Transverse colon (tissue), 4 donors: ENCODE results near the gene RETREG3. TPM values are rescaled to one million over a fixed set of nuclear protein-coding genes. Genes with fewer than 3 reads are reported as not detected.
"Not testable (repeated sequence)": the region's sequence is repeated elsewhere in the genome, so short reads cannot be mapped to it uniquely, and the experiment has no call there.

Source experiments
- DNase-seq: peaks from one replicate; pipeline ENCODE4 v3.0.0-alpha.2; 2019
- H3K27ac ChIP-seq, 4 donors: fragments of 200-600 bp; sonication (generic); 2 replicates each; pipeline ENCODE4 v1.5.1; 2016 to 2018; ENCODE audit warnings: inconsistent platforms in 4 of 4
- H3K27me3 ChIP-seq: fragments of 200-600 bp; sonication (generic); 2 replicates; pipeline ENCODE4 v1.5.1; 2017; ENCODE audit warnings: inconsistent platforms
- H3K36me3 ChIP-seq, 4 donors: fragments of 200-600 bp; sonication (generic); 2 replicates each; pipeline ENCODE4 v1.5.1; 2017 to 2019; ENCODE audit warnings: inconsistent platforms in 4 of 4
- H3K4me1 ChIP-seq, 4 donors: fragments of 200-600 bp; sonication (generic); 2 replicates each; pipeline ENCODE4 v1.5.1; 2017 to 2020; ENCODE audit warnings: inconsistent platforms in 4 of 4
- H3K4me3 ChIP-seq, 4 donors: fragments of 200-600 bp; sonication (generic); 1 replicate in 1 of 4; 2 replicates in 3 of 4; pipeline versions ENCODE4 v1.5.1 to v1.6.1; 2017 to 2019; ENCODE audit warnings: inconsistent platforms in 4 of 4
- H3K9me3 ChIP-seq, 2 donors: fragments of 200-600 bp; sonication (generic); 2 replicates each; pipeline ENCODE4 v1.5.1; 2017 to 2019; ENCODE audit warnings: inconsistent platforms in 2 of 2
- EP300 ChIP-seq: sonication (generic); formaldehyde crosslinking; IDR thresholded peaks from one replicate; pipeline ENCODE4 v1.6.1; 2017; ENCODE audit warnings: antibody characterized with exemption, low read depth
- POLR2A ChIP-seq: fragments of 450-650 bp; IDR thresholded peaks from one replicate; pipeline ENCODE4 v1.6.1; 2016; ENCODE audit warnings: antibody characterized with exemption, mild to moderate bottlenecking, moderate library complexity
- POLR2AphosphoS5 ChIP-seq, 3 donors: sonication (generic); formaldehyde crosslinking; IDR thresholded peaks; one replicate each; pipeline ENCODE4 v1.6.1; 2016; ENCODE audit warnings: antibody characterized with exemption in 3 of 3
- WGBS, 2 donors: methylation state at CpG; one replicate each; pipeline ENCODE4 v1.1.5; 2018; ENCODE audit warnings: low coverage in 1 of 2; 5-methylcytosine and 5-hydroxymethylcytosine counted together
- in situ Hi-C, 4 donors: fragments of 200-750 bp; cut with MboI; loops; one replicate each; pipeline versions ENCODE4 v1.15.0 to v1.15.1; 2017; ENCODE audit warnings: low sequenced_read_pairs in 3 of 4, low pct_ligation_motif_present in 1 of 4, low pct_unique_long_range_greater_than_20kb in 1 of 4
- intact Hi-C: fragments of 100-400 bp; cut with DNase I; formaldehyde crosslinking; loops from one replicate; pipeline ENCODE4 v1.15.1; 2023; ENCODE audit warnings: low total_unique reads
- total RNA-seq, 4 donors: library from RNA; depleted of rRNA; stranded (reverse); fragments of >200 nt; gene quantifications; one replicate each; pipeline ENCODE4 v1.1.0, GENCODE V29; 2016
- TF ChIP-seq, protein P1 (sequence below), 5 experiments: fragments of 200-600 bp in 3 of 5; fragments of 450-650 bp in 2 of 5; sonication (generic) in 3 of 5; IDR thresholded peaks; 1 replicate in 2 of 5; 2 replicates in 3 of 5; pipeline ENCODE4 v1.5.1; 2016 to 2017; ENCODE audit warnings: antibody characterized with exemption in 5 of 5, inconsistent platforms in 3 of 5, mild to moderate bottlenecking in 2 of 5, moderate library complexity in 1 of 5

RETREG3 gene
- total RNA-seq, 4 donors from 2014 or later: 47.2 to 71.8 (median 59.0) TPM

DNA sequence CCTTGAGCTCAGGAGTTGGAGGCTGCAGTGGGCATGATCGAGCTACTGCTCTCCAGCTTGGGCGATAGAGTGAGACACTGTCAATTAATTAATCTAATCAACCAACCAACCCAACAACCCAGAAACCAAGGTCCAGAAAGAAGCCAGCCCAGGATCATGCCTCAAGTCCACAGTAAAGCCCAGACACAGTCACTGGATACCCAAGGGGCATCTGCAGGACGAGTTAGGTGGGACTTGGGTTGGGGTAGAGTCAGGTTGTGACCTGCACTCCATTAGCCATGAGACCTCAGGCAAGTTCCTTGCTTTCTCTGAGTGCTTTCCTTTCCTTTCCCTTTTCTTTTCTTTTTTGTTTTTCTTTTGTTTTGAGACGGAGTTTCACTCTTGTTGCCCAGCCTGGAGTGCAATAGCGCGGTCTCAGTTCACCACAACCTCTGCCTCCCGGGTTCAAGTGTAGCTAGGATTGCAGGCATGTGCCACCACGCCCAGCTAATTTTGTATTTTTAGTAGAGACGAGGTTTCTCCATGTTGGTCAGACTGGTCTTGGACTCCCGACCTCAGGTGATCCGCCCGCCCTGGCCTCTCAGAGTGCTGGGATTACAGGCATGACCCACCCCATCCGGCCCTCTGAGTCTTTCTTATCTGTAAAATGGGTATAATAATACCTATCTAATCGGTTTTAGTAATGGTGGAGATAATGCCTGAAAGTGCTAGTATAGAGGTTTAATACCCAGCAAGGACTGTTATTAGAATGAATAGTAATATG is 60.0 kb downstream of the RETREG3 start:
- Histone ChIP-seq H3K9me3 (no peaks in the 10 kb centered on the region), H3K4me1 (peaks cover 0 to 19% (median 15%) of the 10 kb centered on the region in 4 donors), H3K36me3 (no peaks in the 10 kb centered on the region), H3K4me3 (peak overlapping the region in 1 of 4 donors; percentile 53), H3K27me3 (no peaks in the 10 kb centered on the region), H3K27ac (no peak overlapping the region)
- no peak for DNase-seq
- TF ChIP-seq EP300 (no peak), POLR2AphosphoS5 (IDR thresholded peaks at IDR 0.05) (no peak), POLR2A (no peak)
- TF ChIP-seq, protein P1, sequence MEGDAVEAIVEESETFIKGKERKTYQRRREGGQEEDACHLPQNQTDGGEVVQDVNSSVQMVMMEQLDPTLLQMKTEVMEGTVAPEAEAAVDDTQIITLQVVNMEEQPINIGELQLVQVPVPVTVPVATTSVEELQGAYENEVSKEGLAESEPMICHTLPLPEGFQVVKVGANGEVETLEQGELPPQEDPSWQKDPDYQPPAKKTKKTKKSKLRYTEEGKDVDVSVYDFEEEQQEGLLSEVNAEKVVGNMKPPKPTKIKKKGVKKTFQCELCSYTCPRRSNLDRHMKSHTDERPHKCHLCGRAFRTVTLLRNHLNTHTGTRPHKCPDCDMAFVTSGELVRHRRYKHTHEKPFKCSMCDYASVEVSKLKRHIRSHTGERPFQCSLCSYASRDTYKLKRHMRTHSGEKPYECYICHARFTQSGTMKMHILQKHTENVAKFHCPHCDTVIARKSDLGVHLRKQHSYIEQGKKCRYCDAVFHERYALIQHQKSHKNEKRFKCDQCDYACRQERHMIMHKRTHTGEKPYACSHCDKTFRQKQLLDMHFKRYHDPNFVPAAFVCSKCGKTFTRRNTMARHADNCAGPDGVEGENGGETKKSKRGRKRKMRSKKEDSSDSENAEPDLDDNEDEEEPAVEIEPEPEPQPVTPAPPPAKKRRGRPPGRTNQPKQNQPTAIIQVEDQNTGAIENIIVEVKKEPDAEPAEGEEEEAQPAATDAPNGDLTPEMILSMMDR (IDR thresholded peaks at IDR 0.05): no peak
- WGBS, 2 donors: 57 to 58% methylated on average over 3 to 14 of the region's 14 CpGs
- in situ Hi-C loops: no loop called here
- intact Hi-C loops: no loop called here

DNA sequence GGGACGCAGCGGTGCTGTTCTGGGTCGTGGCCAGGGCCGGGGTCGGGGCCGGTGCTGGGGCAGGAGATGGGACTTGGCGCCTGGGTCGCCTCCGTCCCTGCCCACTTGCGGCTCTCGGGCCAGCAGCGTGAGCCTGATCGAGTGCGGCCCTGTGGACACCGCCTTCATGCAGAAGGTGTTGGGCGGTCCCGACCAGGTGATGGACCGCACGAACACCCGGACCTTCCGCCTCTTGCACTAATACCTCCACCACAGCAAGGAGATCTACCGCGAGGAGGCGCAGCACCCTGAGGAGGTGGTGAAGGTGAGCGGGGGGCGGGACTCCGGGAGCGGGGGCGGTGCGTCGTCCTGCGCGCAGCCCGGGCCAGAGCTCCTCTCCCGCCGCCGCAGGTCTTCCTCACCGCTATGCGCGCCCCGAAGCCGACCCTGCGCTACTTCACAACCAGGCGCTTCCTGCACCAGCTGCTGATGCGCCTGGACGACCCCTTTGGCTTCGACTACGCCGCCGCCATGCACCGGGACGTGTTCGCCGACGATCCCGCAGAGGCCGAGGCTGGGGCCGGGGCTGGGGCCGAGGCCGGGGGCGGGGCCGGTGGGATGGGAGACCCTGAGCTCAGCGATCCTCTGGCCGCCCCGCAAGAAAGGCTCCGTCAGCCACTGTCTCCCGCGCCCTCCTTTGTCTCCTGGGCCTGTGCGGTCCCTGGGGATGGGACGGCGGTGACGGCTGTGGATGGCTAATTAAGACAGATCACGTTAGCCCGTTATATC is 60.9 kb downstream of the RETREG3 start:
- Histone ChIP-seq H3K36me3 (peaks cover 0 to 2% (median 0%) of the 10 kb centered on the region in 4 donors), H3K4me1 (peaks cover 0 to 11% (median 9%) of the 10 kb centered on the region in 4 donors), H3K4me3 (peak overlapping the region in 3 of 4 donors; percentile 21 to 53 (median 44)), H3K27ac (no peak overlapping the region), H3K9me3 (no peaks in the 10 kb centered on the region), H3K27me3 (no peaks in the 10 kb centered on the region)
- 27% methylated on average over 39 of the region's 74 CpGs; no CpG with 5 or more reads in 1 of the 2 donors for WGBS, 2 donors
- intact Hi-C loops: no loop called here
- TF ChIP-seq, protein P1 (IDR thresholded peaks at IDR 0.05): peak; percentile 36 to 76 (median 51)
- TF ChIP-seq POLR2A (peak; percentile 34), POLR2AphosphoS5 (IDR thresholded peaks at IDR 0.05) (peak in 1 of 3 donors; percentile 57), EP300 (no peak)
- DNase-seq: peak; percentile 93
- in situ Hi-C loops: no loop called here

DNA sequence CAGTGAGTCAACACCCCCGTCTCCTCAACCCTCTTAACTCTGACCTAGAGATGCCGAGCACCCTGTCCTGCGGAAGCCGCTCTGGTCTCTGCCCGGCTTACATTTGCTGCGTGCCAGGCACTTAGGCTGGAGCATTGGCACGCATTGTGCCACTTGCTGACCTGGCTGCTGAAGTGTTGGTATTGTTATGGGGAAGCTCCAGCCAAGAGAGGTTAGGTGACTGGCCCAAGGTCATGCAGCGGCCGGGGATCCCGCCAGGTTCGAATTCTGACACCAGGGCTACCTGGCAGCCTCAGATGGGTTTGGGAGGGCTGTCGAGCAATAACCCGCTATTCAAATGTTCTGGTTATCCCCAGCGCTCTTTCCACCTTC is 61.5 kb downstream of the RETREG3 start:
- no peaks in the 10 kb centered on the region for H3K9me3 ChIP-seq
- peaks cover 0 to 11% (median 9%) of the 10 kb centered on the region in 4 donors for H3K4me1 ChIP-seq
- in situ Hi-C loops (no loop called here), intact Hi-C loops (no loop called here)
- H3K27ac ChIP-seq: no peak overlapping the region
- TF ChIP-seq, protein P1 (IDR thresholded peaks at IDR 0.05): no peak
- TF ChIP-seq EP300 (no peak), POLR2A (no peak)
- peak overlapping the region in 2 of 4 donors; percentile 44 to 53 for H3K4me3 ChIP-seq
- no peaks in the 10 kb centered on the region for H3K27me3 ChIP-seq
- H3K36me3 ChIP-seq: peaks cover 0 to 4% (median 0%) of the 10 kb centered on the region in 4 donors
- 80% methylated on average over 14 of the region's 14 CpGs; no CpG with 5 or more reads in 1 of the 2 donors for WGBS, 2 donors
- DNase-seq: no peak

DNA sequence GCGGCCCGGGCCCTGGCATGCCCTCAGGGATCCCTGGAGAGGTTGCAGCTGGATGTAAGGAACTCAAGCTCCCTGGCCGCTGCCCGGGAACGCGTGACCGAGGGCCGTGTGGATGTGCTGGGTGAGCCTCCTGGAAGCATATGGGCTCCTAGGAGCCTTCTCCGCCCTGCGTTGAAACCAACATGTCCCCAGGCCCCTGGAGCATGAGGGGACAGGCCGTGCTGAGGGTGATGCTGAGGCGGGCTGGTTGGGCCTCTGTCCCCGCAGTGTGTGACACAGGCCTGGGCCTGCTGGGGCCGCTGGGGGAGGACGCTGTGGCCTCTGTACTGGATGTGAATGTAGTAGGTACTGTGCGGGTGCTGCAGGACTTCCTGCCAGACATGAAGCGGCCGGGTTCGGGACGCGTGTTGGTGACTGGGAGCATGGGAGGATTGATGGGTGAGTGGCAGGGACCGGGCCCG is 62.1 kb downstream of the RETREG3 start:
- no peaks in the 10 kb centered on the region for H3K27me3 ChIP-seq
- no peak overlapping the region for H3K4me3 ChIP-seq
- 94% methylated on average over 21 of the region's 23 CpGs; no CpG with 5 or more reads in 1 of the 2 donors for WGBS, 2 donors
- H3K27ac ChIP-seq: no peak overlapping the region
- DNase-seq: no peak
- H3K9me3 ChIP-seq: no peaks in the 10 kb centered on the region
- H3K4me1 ChIP-seq: peaks cover 0 to 13% (median 10%) of the 10 kb centered on the region in 4 donors
- intact Hi-C loops (no loop called here), in situ Hi-C loops (no loop called here)
- H3K36me3 ChIP-seq: peaks cover 0 to 4% (median 0%) of the 10 kb centered on the region in 4 donors
- TF ChIP-seq POLR2AphosphoS5 (IDR thresholded peaks at IDR 0.05): no peak
- no peak for TF ChIP-seq POLR2A
- TF ChIP-seq EP300: no peak
- TF ChIP-seq, protein P1 (IDR thresholded peaks at IDR 0.05): no peak

DNA sequence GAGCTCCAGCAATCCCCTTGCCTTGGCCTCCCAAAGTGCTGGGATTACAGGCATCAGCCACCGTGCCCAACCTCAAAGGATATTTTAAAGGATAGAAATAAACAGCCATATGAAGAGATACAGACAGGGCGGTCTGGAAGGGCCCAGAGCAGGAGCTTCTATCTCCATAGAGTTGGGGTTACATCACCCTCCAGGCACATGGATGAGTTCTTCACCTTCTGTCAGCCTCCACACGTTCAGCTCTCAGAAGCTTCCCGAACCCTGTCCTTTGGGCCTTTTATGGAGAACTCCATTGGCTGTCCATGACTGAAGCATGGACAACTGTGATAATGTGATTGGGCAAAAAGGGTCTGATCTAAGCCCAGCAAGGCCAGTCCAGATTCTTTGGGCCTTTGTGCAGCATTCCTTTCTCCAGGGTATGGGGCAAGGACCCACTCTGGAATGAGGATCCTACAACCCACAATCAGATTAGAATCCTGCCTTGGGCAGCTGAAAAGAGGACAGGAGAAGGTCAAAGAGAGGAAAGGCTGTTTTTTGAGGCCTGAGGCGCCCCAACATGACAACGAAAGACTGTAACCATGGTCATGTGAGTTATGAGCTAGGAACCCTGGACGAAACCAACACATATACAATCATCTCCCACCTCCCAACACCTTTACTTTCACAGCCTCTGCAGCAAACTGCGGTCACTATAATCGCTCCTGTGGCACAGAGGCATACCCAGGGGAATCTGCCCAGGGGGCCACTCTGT is 63.2 kb downstream of the RETREG3 start:
- DNase-seq, intact Hi-C loops, H3K4me3 ChIP-seq, H3K9me3 ChIP-seq, H3K27me3 ChIP-seq, H3K27ac ChIP-seq, in situ Hi-C loops, H3K36me3 ChIP-seq: not testable (repeated sequence)
- 85% methylated on average over 7 of the region's 9 CpGs; no CpG with 5 or more reads in 1 of the 2 donors for WGBS, 2 donors
- peaks cover 3 to 23% (median 18%) of the 10 kb centered on the region in 4 donors for H3K4me1 ChIP-seq
